ENCODE measurements around the gene RHEB. TPM values are rescaled to one million over a fixed set of nuclear protein-coding genes. Genes with fewer than 3 reads are reported as not detected.

RHEB gene
- total RNA-seq, 1 experiment from 2014 or later, result 87.0 TPM

GRCh38 chr7:151484971-151485707 is 34.6 kb downstream of the RHEB start:
- peak; percentile 68 for DNase-seq

GRCh38 chr7:151483711-151483983 is 36.0 kb downstream of the RHEB start:
- no peak for TF ChIP-seq CTCF (conservative IDR thresholded peaks at IDR 0.05; ENCODE audit: low read depth, low read length)
- no peak for TF ChIP-seq EZH2phosphoT487 (IDR thresholded peaks at IDR 0.05; ENCODE audit: borderline replicate concordance, low read length)
- TF ChIP-seq EZH2 (IDR thresholded peaks at IDR 0.05; ENCODE audit: low read length, unreplicated experiment), result no peak
- POLR2A ChIA-PET (ENCODE audit: unreplicated experiment), result no interaction called here
- Histone ChIP-seq H3F3A (ENCODE audit: low read length, unreplicated experiment) (no peaks in the 10 kb centered on the region), H2AFZ (ENCODE audit: low read length) (no peak overlapping the region), H3K4me1 (ENCODE audit: insufficient read depth, low read length) (peaks cover 18% of the 10 kb centered on the region), H3K9ac (ENCODE audit: low read length) (no peak overlapping the region), H3K9me2 (replicated peaks; ENCODE audit: low read length) (no peaks in the 10 kb centered on the region), H3K4me2 (ENCODE audit: low read length) (no peak overlapping the region), H3K9me3 (ENCODE audit: low read length) (no peaks in the 10 kb centered on the region), H3K27me3 (ENCODE audit: low read length) (no peaks in the 10 kb centered on the region), H4K20me1 (ENCODE audit: low read length) (peaks cover 26% of the 10 kb centered on the region; the same call in 1 of the 2 replicates), H3K36me3 (ENCODE audit: low read depth, low read length) (peaks cover 70% of the 10 kb centered on the region), H3K4me3 (ENCODE audit: low read length) (no peak overlapping the region), H3K79me2 (ENCODE audit: low read length) (peaks cover 91% of the 10 kb centered on the region), H3K27ac (ENCODE audit: low read length) (no peak overlapping the region)
- intact Hi-C loops (cut with micrococcal nuclease), result no loop called here
- CTCF ChIA-PET, result no interaction called here
- DNase-seq, result no peak
- ATAC-seq, result no peak
- no TSS peak for BruUV-seq (replicated peaks)

More at GRCh38 chr7:151484971-151485707, 34.6 kb downstream of the RHEB start:
- Histone ChIP-seq H3K9ac (ENCODE audit: low read length) (no peak overlapping the region), H3K9me2 (replicated peaks; ENCODE audit: low read length) (no peaks in the 10 kb centered on the region), H3K36me3 (ENCODE audit: low read depth, low read length) (peaks cover 81% of the 10 kb centered on the region), H3K27me3 (ENCODE audit: low read length) (no peaks in the 10 kb centered on the region), H2AFZ (ENCODE audit: low read length) (no peak overlapping the region), H3K4me3 (ENCODE audit: low read length) (no peak overlapping the region), H3K27ac (ENCODE audit: low read length) (peak overlapping the region; percentile 67), H3K9me3 (ENCODE audit: low read length) (no peaks in the 10 kb centered on the region), H3F3A (ENCODE audit: low read length, unreplicated experiment) (no peaks in the 10 kb centered on the region), H4K20me1 (ENCODE audit: low read length) (peaks cover 17% of the 10 kb centered on the region; the same call in 1 of the 2 replicates), H3K79me2 (ENCODE audit: low read length) (peaks cover 92% of the 10 kb centered on the region), H3K4me1 (ENCODE audit: insufficient read depth, low read length) (peaks cover 18% of the 10 kb centered on the region), H3K4me2 (ENCODE audit: low read length) (peak overlapping the region; percentile 43)
- ChIA-PET CTCF (no interaction called here), POLR2A (ENCODE audit: unreplicated experiment) (interaction anchor here (0.7 kb wide), 1 partner anchor 242 kb away, joined by 6 read pairs; no protein-coding TSS in a partner anchor)
- no TSS peak for BruUV-seq (replicated peaks)
- intact Hi-C loops (cut with micrococcal nuclease), result no loop called here
- ATAC-seq, result peak; percentile 98
- TF ChIP-seq EZH2 (IDR thresholded peaks at IDR 0.05; ENCODE audit: low read length, unreplicated experiment) (no peak), CTCF (conservative IDR thresholded peaks at IDR 0.05; ENCODE audit: low read depth, low read length) (no peak), EZH2phosphoT487 (IDR thresholded peaks at IDR 0.05; ENCODE audit: borderline replicate concordance, low read length) (no peak)

Measured in PC-3 (cell line).